ENCODE measurements around the gene CDH22.

Gene CDH22

GRCh38 chr20:46129955-46130481 lies 178.3 kb downstream of the CDH22 start:
- no peak for TF ChIP-seq CTCF (IDR thresholded peaks at IDR 0.05; ENCODE audit: control insufficient read depth, insufficient read depth, low read depth, low read length, missing control alignments)
- no peak overlapping the region for H3K4me3 ChIP-seq (ENCODE audit: control insufficient read depth, low read depth, low read length)
- no peak for DNase-seq (ENCODE audit: low read depth)

- no peak overlapping the region for H3K4me3 ChIP-seq (ENCODE audit: control insufficient read depth, low read depth, low read length)
- no peak for DNase-seq (ENCODE audit: low read depth)
- peak; percentile 65 for TF ChIP-seq CTCF (IDR thresholded peaks at IDR 0.05; ENCODE audit: control insufficient read depth, insufficient read depth, low read depth, low read length, missing control alignments)
Observed at GRCh38 chr20:46128310-46129151, 179.8 kb downstream of the CDH22 start.

- no peak for DNase-seq (ENCODE audit: low read depth)
- no peak for TF ChIP-seq CTCF (IDR thresholded peaks at IDR 0.05; ENCODE audit: control insufficient read depth, insufficient read depth, low read depth, low read length, missing control alignments)
- H3K4me3 ChIP-seq (ENCODE audit: control insufficient read depth, low read depth, low read length): no peak overlapping the region
Observed at GRCh38 chr20:46127396-46128010, 180.8 kb downstream of the CDH22 start.

DNA sequence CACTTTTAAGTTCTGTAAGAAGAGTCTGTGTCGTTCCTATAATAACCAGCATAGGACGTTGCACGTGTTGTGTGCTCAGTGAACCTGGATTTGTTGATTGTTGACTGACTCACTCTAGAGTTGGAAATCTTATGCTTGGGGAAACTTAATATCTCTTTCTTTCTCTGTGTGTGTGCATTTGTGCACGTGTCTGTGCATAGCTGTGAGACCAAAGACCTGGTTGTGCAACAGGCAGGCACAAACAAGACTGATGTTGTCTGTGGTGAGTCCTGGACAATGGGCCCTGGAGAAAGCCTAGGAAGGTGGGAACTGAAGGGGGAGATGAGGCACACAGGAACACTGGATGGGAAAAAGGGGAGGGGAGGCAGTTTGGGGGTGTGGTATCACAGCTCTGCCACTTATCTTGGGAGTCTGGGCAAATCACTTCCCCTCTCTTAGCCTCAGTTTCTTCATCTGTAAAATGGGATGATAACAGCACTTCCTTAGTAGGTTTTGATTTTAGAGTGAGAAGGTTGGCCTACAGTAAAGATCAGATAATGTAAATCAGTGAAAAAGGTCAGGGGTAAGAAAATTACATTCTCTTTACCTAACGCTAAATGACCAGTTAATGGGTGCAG lies 181.8 kb downstream of the CDH22 start:
- no peak overlapping the region for H3K4me3 ChIP-seq (ENCODE audit: control insufficient read depth, low read depth, low read length)
- no peak for TF ChIP-seq CTCF (IDR thresholded peaks at IDR 0.05; ENCODE audit: control insufficient read depth, insufficient read depth, low read depth, low read length, missing control alignments)
- DNase-seq (ENCODE audit: low read depth): no peak
